HCT116 (cell line): ENCODE results near the gene WIF1. TPM values are rescaled to one million over a fixed set of nuclear protein-coding genes. Genes with fewer than 3 reads are reported as not detected.

ENCODE experiments used
- ATAC-seq: fragments of 200-7000 bp; cut with Tn5 transposase; 2 replicates; pipeline ENCODE4 v1.9.1; 2020; ENCODE audit warnings: mild to moderate bottlenecking, moderate library complexity
- BruUV-seq: library from RNA; stranded (reverse); fragments of 400-500 nt; replicated peaks from 2 replicates; lab custom pipeline; 2021; lab: Mats Ljungman, UMichigan
- CTCF ChIA-PET: fragments of 300-600 bp; sonication (Branson Sonifier 250); formaldehyde crosslinking; loops from one replicate; lab custom pipeline; 2021; ENCODE audit warnings: antibody characterized with exemption; lab: Charles Lee
- POLR2A ChIA-PET: fragments of 300-600, 350-600 bp; sonication (Branson Sonifier 250); formaldehyde crosslinking; loops from one replicate; lab custom pipeline; 2021; ENCODE audit warnings: antibody characterized with exemption; lab: Charles Lee
- RAD21 ChIA-PET, 2 experiments: fragments of 300-600 bp; sonication (Branson Sonifier 250); formaldehyde crosslinking; loops; one replicate each; lab custom pipeline; 2023; ENCODE audit warnings: low total read pairs in 2 of 2; ENCODE audit not compliant: uncharacterized antibody in 2 of 2, unreplicated experiment in 2 of 2, low non-redundant PET in 1 of 2; lab: Charles Lee
- DNase-seq: peaks from one replicate; pipeline ENCODE4 v3.0.0-alpha.2; 2010; ENCODE audit warnings: low read depth, low spot score
- H2AFZ ChIP-seq: fragments of 200-600 bp; shearing (Covaris generic), sonication (generic); 2 replicates; pipeline ENCODE4 v1.6.1; 2017; ENCODE audit warnings: low read depth, mixed run types, mixed read lengths, antibody characterized with exemption, low read length; ENCODE audit not compliant: poor library complexity, severe bottlenecking
- H3K27ac ChIP-seq: 2 replicates; pipeline ENCODE4 v1.5.1; 2012; ENCODE audit warnings: low read depth, low read length
- H3K27me3 ChIP-seq: fragments of 200-600 bp; sonication (generic); 2 replicates; pipeline ENCODE4 v1.6.1; 2016; ENCODE audit warnings: mixed run types, low read length, mixed read lengths; ENCODE audit not compliant: insufficient read depth
- H3K36me3 ChIP-seq, 2 experiments: fragments of 200-500 bp in 1 of 2; fragments of 200-600 bp in 1 of 2; sonication (Bioruptor generic) in 1 of 2; sonication (generic) in 1 of 2; 2 replicates each; pipeline versions ENCODE4 v1.5.1 to v1.6.1; 2014 to 2016; ENCODE audit warnings: low read length in 2 of 2, inconsistent platforms in 1 of 2, mixed read lengths in 1 of 2, mixed run types in 1 of 2; ENCODE audit not compliant: insufficient read depth in 2 of 2, control insufficient read depth in 1 of 2
- H3K4me1 ChIP-seq, 2 experiments: fragments of 200-600 bp in 1 of 2; sonication (generic) in 1 of 2; 2 replicates each; pipeline versions ENCODE4 v1.5.1 to v1.6.1; 2012 to 2017; ENCODE audit warnings: low read length in 2 of 2, inconsistent platforms in 1 of 2, mild to moderate bottlenecking in 1 of 2, mixed read lengths in 1 of 2, mixed run types in 1 of 2, moderate library complexity in 1 of 2; ENCODE audit not compliant: insufficient read depth in 2 of 2, control insufficient read depth in 1 of 2
- H3K4me2 ChIP-seq: fragments of 200-600 bp; sonication (generic); 2 replicates; pipeline ENCODE4 v1.6.1; 2017; ENCODE audit warnings: mixed run types, low read length, mixed read lengths
- H3K4me3 ChIP-seq, 2 experiments: fragments of 200-600 bp in 1 of 2; sonication (generic) in 1 of 2; replicated peaks in 1 of 2; 2 replicates each; pipeline ENCODE4 v1.5.1; 2011 to 2016; ENCODE audit warnings: low read length in 2 of 2, control low read depth in 1 of 2, low read depth in 1 of 2, mild to moderate bottlenecking in 1 of 2, mixed read lengths in 1 of 2, mixed run types in 1 of 2
- H3K79me2 ChIP-seq: fragments of 200-600 bp; sonication (generic); 2 replicates; pipeline ENCODE4 v1.6.1; 2017; ENCODE audit warnings: mild to moderate bottlenecking, mixed run types, low read length, moderate library complexity, mixed read lengths; ENCODE audit not compliant: insufficient read depth
- H3K9ac ChIP-seq: fragments of 200-600 bp; sonication (generic); 2 replicates; pipeline ENCODE4 v1.6.1; 2016; ENCODE audit warnings: low read length, mixed read lengths
- H3K9me2 ChIP-seq: fragments of 200-600 bp; sonication (generic), shearing (Covaris generic); 2 replicates; pipeline ENCODE4 v1.6.1; 2017; ENCODE audit warnings: mixed run types, mild to moderate bottlenecking, moderate library complexity; ENCODE audit not compliant: insufficient read depth
- H3K9me3 ChIP-seq, 2 experiments: fragments of 200-500 bp in 1 of 2; fragments of 200-600 bp in 1 of 2; sonication (Bioruptor generic) in 1 of 2; sonication (generic) in 1 of 2; 2 replicates each; pipeline ENCODE4 v1.6.1; 2014 to 2017; ENCODE audit warnings: low read length in 2 of 2, mixed read lengths in 2 of 2, inconsistent platforms in 1 of 2, low read depth in 1 of 2, mild to moderate bottlenecking in 1 of 2, mixed run types in 1 of 2, moderate library complexity in 1 of 2; ENCODE audit not compliant: control insufficient read depth in 1 of 2, insufficient read depth in 1 of 2
- H4K20me1 ChIP-seq: fragments of 200-600 bp; sonication (generic), shearing (Covaris generic); 2 replicates; pipeline ENCODE4 v1.6.1; 2017; ENCODE audit warnings: mixed run types, mild to moderate bottlenecking, moderate library complexity; ENCODE audit not compliant: insufficient read depth
- CBX3 ChIP-seq: IDR thresholded peaks from 2 replicates; pipeline ENCODE4 v1.6.1; 2012; ENCODE audit warnings: low read depth
- EGR1 ChIP-seq: IDR thresholded peaks from 2 replicates; pipeline ENCODE4 v1.6.1; 2012; ENCODE audit warnings: low read depth
- ELF1 ChIP-seq: IDR thresholded peaks from 2 replicates; pipeline ENCODE4 v1.6.1; 2012; ENCODE audit warnings: low read depth, borderline replicate concordance
- FOSL1 ChIP-seq: IDR thresholded peaks from 2 replicates; pipeline ENCODE4 v1.6.1; 2012; ENCODE audit warnings: low read depth
- JUND ChIP-seq: IDR thresholded peaks from 2 replicates; pipeline ENCODE4 v1.6.1; 2012
- POLR2AphosphoS5 ChIP-seq: IDR thresholded peaks from 2 replicates; pipeline ENCODE4 v1.6.1; 2011; ENCODE audit warnings: mild to moderate bottlenecking, low read depth, low read length, moderate library complexity
- SIN3A ChIP-seq: IDR thresholded peaks from 2 replicates; pipeline ENCODE4 v1.6.1; 2012; ENCODE audit warnings: low read depth
- SP1 ChIP-seq: IDR thresholded peaks from 2 replicates; pipeline ENCODE4 v1.6.1; 2012; ENCODE audit warnings: low read depth
- SRF ChIP-seq: IDR thresholded peaks from 2 replicates; pipeline ENCODE4 v1.6.1; 2012; ENCODE audit warnings: low read depth
- YY1 ChIP-seq: IDR thresholded peaks from 2 replicates; pipeline ENCODE4 v1.6.1; 2011; ENCODE audit warnings: low read length, low read depth, moderate library complexity, mild to moderate bottlenecking; ENCODE audit not compliant: insufficient replicate concordance; ENCODE audit errors: extremely low read depth
- ZFX ChIP-seq: fragments of 450-650 bp; IDR thresholded peaks from 2 replicates; pipeline ENCODE4 v1.6.1; 2017
- ZNF274 ChIP-seq: fragments of 200-500 bp; sonication (Bioruptor generic); IDR thresholded peaks from 2 replicates; pipeline ENCODE4 v1.6.1; 2014; ENCODE audit warnings: mild to moderate bottlenecking, low read depth, low read length, inconsistent platforms
- intact Hi-C: fragments of 100-400 bp; cut with micrococcal nuclease; formaldehyde crosslinking; loops from 2 replicates; pipeline ENCODE4 v1.10.0; 2022
- total RNA-seq: library from RNA; stranded (reverse); gene quantifications from one replicate; pipeline ENCODE4 v1.2.1, GENCODE V29; 2021; ENCODE audit not compliant: unreplicated experiment
- TF ChIP-seq, protein P1 (sequence below): IDR thresholded peaks from 2 replicates; pipeline ENCODE4 v1.6.1; 2011; ENCODE audit warnings: mild to moderate bottlenecking, low read length, moderate library complexity; ENCODE audit not compliant: insufficient replicate concordance; ENCODE audit errors: extremely low read depth
- TF ChIP-seq, protein P2 (sequence below): IDR thresholded peaks from 2 replicates; pipeline ENCODE4 v1.6.1; 2012

Gene WIF1
- total RNA-seq, 1 experiment from 2014 or later: not detected

DNA sequence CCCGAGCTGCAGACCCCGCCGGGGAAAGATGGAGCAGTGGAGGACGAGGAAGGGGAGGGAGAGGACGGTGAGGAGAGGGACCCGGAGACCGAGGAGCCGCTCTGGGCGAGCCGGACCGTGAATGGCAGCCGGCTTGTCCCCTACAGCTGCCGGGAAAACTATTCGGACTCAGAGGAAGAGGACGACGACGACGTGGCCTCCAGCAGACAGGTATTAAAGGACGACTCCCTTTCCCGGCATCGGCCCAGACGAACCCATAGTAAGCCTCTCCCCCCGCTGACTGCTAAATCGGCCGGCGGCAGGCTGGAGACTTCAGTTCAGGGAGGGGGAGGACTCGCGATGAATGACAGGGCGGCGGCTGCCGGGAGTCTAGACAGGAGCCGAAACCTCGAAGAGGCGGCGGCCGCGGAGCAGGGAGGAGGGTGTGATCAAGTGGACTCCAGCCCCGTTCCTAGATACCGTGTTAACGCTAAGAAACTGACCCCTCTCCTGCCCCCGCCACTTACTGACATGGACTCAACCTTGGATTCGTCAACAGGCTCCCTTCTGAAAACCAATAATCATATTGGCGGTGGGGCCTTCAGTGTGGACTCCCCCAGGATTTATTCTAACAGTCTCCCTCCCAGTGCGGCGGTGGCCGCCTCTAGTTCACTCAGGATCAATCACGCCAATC lies 49.2 kb upstream of the WIF1 start:
- ChIA-PET POLR2A (no interaction called here), RAD21 (no interaction called here), CTCF (no interaction called here)
- no peaks in the 10 kb centered on the region for H3K9me2 ChIP-seq
- BruUV-seq: no TSS peak
- ATAC-seq (peak; percentile 62), DNase-seq (peak; percentile 28)
- peak overlapping the region; percentile 73 to 84 for H3K4me3 ChIP-seq
- H3K4me1 ChIP-seq: peaks cover 7 to 15% of the 10 kb centered on the region in 2 experiments
- intact Hi-C loops: no loop called here
- H3K36me3 ChIP-seq: peaks cover 11 to 15% of the 10 kb centered on the region in 2 experiments; a peak in 3 of 4 replicates
- no peaks in the 10 kb centered on the region; a peak in 1 of 4 replicates for H3K9me3 ChIP-seq
- H3K79me2 ChIP-seq: peaks cover 59% of the 10 kb centered on the region
- H3K27ac ChIP-seq: peak overlapping the region; percentile 80
- H4K20me1 ChIP-seq: peaks cover 3% of the 10 kb centered on the region; the same call in 1 of the 2 replicates
- H3K9ac ChIP-seq: peak overlapping the region; percentile 88
- peak overlapping the region; percentile 85 for H3K4me2 ChIP-seq
- no peaks in the 10 kb centered on the region for H3K27me3 ChIP-seq
- TF ChIP-seq ELF1: no peak
- H2AFZ ChIP-seq: no peak overlapping the region

DNA sequence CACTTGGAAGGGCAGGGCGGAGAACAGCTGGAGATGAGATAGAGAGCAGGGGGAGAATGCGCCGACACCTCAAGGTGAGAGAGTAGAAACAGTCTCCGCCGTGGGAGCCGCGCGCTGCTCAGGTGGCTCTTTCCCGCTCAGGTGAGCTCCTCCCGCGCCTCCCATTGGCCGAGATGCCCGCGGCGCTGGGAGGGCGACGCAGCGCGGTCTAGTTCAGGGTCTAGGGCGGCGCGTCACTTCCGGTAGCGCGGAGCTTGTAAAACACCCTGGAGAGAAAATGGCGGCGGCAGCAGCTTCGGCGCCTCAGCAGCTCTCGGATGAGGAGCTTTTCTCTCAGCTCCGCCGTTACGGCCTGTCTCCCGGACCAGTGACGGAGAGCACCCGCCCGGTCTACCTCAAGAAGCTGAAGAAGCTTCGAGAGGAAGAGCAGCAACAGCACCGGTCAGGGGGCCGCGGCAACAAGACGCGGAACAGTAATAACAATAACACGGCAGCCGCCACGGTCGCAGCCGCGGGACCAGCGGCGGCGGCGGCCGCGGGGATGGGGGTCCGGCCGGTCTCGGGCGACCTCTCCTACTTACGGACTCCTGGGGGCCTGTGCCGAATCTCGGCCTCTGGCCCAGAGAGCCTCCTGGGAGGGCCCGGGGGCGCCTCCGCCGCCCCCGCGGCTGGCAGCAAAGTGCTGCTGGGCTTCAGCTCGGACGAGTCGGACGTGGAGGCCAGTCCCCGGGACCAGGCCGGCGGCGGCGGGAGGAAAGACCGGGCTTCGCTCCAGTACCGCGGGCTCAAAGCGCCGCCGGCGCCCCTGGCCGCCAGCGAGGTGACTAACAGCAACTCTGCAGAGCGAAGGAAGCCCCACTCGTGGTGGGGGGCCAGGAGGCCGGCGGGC lies 48.5 kb upstream of the WIF1 start, which contains the start of gene LEMD3:
TSS of gene LEMD3 (plus strand) at position 264 of the 889 bp plus-strand sequence. CDS start at position 278, 14 bp downstream.
- Histone ChIP-seq H2AFZ (peak within 1 kb of the TSS; percentile 82), H3K27ac (peak within 1 kb of the TSS; percentile 80), H3K9ac (peak within 1 kb of the TSS; percentile 88), H3K27me3 (no peaks in the 10 kb centered on the region), H3K36me3 (peaks cover 9 to 12% of the 10 kb centered on the region in 2 experiments; a peak in 3 of 4 replicates), H3K79me2 (peaks cover 51% of the 10 kb centered on the region), H3K9me2 (no peaks in the 10 kb centered on the region), H4K20me1 (peaks cover 3% of the 10 kb centered on the region; the same call in 1 of the 2 replicates), H3K4me3 (peak within 1 kb of the TSS; percentile 73 to 84), H3K4me1 (peaks cover 7 to 15% of the 10 kb centered on the region in 2 experiments), H3K9me3 (no peaks in the 10 kb centered on the region; a peak in 1 of 4 replicates), H3K4me2 (peak within 1 kb of the TSS; percentile 85)
- CTCF ChIA-PET: interaction anchor here (1.1 to 1.3 kb wide), 3 partner anchors 63 to 367 kb away, joined by 3 to 5 read pairs (median 4); no protein-coding TSS in a partner anchor
- intact Hi-C loops: no loop called here
- peak; percentile 92 for DNase-seq
- ATAC-seq: peak; percentile 95
- POLR2A ChIA-PET: interaction anchor here (0.6 to 1.3 kb wide), 10 partner anchors 9 to 1125 kb away, joined by 3 to 7 read pairs (median 4); no protein-coding TSS in a partner anchor
- RAD21 ChIA-PET: no interaction called here
- no TSS peak for BruUV-seq
- peak; percentile 100 for TF ChIP-seq CBX3
- TF ChIP-seq YY1: peak; percentile 96
- TF ChIP-seq SIN3A: peak; percentile 53
- peak; percentile 94 for TF ChIP-seq POLR2AphosphoS5
- no peak for TF ChIP-seq FOSL1
- TF ChIP-seq ZFX: peak; percentile 61; the same call in 1 of the 2 replicates
- TF ChIP-seq, protein P1, sequence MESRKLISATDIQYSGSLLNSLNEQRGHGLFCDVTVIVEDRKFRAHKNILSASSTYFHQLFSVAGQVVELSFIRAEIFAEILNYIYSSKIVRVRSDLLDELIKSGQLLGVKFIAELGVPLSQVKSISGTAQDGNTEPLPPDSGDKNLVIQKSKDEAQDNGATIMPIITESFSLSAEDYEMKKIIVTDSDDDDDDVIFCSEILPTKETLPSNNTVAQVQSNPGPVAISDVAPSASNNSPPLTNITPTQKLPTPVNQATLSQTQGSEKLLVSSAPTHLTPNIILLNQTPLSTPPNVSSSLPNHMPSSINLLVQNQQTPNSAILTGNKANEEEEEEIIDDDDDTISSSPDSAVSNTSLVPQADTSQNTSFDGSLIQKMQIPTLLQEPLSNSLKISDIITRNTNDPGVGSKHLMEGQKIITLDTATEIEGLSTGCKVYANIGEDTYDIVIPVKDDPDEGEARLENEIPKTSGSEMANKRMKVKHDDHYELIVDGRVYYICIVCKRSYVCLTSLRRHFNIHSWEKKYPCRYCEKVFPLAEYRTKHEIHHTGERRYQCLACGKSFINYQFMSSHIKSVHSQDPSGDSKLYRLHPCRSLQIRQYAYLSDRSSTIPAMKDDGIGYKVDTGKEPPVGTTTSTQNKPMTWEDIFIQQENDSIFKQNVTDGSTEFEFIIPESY: peak; percentile 49
- TF ChIP-seq SP1: peak; percentile 84
- TF ChIP-seq ZNF274: no peak
- no peak for TF ChIP-seq JUND
- TF ChIP-seq EGR1: 0 out of 2 replicates have a peak, but pooled peaks have one; percentile 29
- TF ChIP-seq SRF: no peak
- TF ChIP-seq, protein P2, sequence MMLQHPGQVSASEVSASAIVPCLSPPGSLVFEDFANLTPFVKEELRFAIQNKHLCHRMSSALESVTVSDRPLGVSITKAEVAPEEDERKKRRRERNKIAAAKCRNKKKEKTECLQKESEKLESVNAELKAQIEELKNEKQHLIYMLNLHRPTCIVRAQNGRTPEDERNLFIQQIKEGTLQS: no peak
